ENCODE data around the gene KCNIP3.

DNA sequence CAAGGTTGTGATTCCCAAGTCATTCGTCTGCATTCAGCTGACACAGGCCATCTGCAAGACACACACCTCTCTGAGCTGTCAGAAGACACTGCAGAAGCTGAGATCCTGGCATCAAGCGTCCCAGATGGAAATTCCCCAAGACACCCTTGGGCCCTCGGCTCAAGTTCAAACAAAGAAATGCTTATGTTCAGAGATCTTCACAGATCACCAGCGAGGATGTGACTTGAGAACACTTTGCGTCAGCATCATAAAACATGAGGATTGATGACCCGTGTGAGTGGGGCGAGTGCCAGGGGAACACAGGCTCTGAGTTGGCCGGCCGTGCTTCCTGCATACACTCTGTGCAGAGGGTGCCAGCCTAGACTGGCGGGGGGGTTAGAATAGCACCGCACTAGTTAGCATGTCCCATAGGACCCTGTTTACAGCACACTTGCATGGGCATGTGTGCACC is 36.8 kb downstream of the KCNIP3 start:
- TF ChIP-seq TAF1 (IDR thresholded peaks at IDR 0.05; ENCODE audit: borderline replicate concordance, low read depth, low read length) (no peak), GABPA (IDR thresholded peaks at IDR 0.05; ENCODE audit: low read depth) (no peak)
- TF ChIP-seq, protein P1, sequence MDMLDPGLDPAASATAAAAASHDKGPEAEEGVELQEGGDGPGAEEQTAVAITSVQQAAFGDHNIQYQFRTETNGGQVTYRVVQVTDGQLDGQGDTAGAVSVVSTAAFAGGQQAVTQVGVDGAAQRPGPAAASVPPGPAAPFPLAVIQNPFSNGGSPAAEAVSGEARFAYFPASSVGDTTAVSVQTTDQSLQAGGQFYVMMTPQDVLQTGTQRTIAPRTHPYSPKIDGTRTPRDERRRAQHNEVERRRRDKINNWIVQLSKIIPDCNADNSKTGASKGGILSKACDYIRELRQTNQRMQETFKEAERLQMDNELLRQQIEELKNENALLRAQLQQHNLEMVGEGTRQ (IDR thresholded peaks at IDR 0.05; ENCODE audit: borderline replicate concordance, low read depth, low read length) = no peak
